HEK293 (cell line): ENCODE data around the gene DYRK4.

Source experiments
- CTCF ChIA-PET: fragments of 350-600 bp; formaldehyde crosslinking; extraction: SDS; loops from one replicate; lab custom pipeline; 2021; ENCODE audit warnings: antibody characterized with exemption; lab: Yijun Ruan, JAX
- POLR2A ChIA-PET: fragments of 300-600 bp; formaldehyde crosslinking; extraction: SDS; loops from one replicate; lab custom pipeline; 2020; ENCODE audit warnings: antibody characterized with exemption, inconsistent platforms; lab: Yijun Ruan, JAX
- H3K27ac ChIP-seq: fragments of 200-500 bp; sonication (Bioruptor generic); 2 replicates; pipeline ENCODE4 v1.5.1; 2014; ENCODE audit warnings: low read depth, low read length, control low read depth, inconsistent platforms; ENCODE audit errors: extremely low read depth
- H3K36me3 ChIP-seq, 2 experiments: fragments of 200-500 bp in 1 of 2; sonication (Bioruptor generic) in 1 of 2; 1 replicate in 1 of 2; 2 replicates in 1 of 2; pipeline ENCODE4 v1.5.1; 2014 to 2017; ENCODE audit warnings: inconsistent platforms in 2 of 2, low read length in 2 of 2; ENCODE audit not compliant: control insufficient read depth in 2 of 2, insufficient read depth in 1 of 2
- H3K4me1 ChIP-seq: fragments of 200-500 bp; sonication (Bioruptor generic); 2 replicates; pipeline ENCODE4 v1.5.1; 2014; ENCODE audit warnings: mild to moderate bottlenecking, low read length, inconsistent platforms; ENCODE audit not compliant: control insufficient read depth, insufficient read depth
- H3K4me3 ChIP-seq: 2 replicates; pipeline ENCODE4 v1.5.1; 2011; ENCODE audit warnings: low read depth, mild to moderate bottlenecking, control low read depth, low read length, moderate library complexity
- H3K9me3 ChIP-seq: fragments of 200-500 bp; sonication (Bioruptor generic); 2 replicates; pipeline ENCODE4 v1.5.1; 2014; ENCODE audit warnings: low read depth, low read length, inconsistent platforms; ENCODE audit not compliant: control insufficient read depth, insufficient read depth
- GLI2 ChIP-seq: fragments of 450-650 bp; formaldehyde crosslinking; IDR thresholded peaks from 2 replicates; pipeline ENCODE4; 2017; ENCODE audit warnings: missing biosample characterization, missing genetic modification characterization, low read depth, borderline replicate concordance
- PRDM1 ChIP-seq: fragments of 450-650 bp; formaldehyde crosslinking; IDR thresholded peaks from 2 replicates; pipeline ENCODE4; 2016; ENCODE audit warnings: missing biosample characterization, missing genetic modification characterization
- SETDB1 ChIP-seq: IDR thresholded peaks from one replicate; pipeline ENCODE4 v1.6.1; 2017; ENCODE audit warnings: mild to moderate bottlenecking, low read length, moderate library complexity, mixed read lengths; ENCODE audit not compliant: insufficient read length
- ZBTB21 ChIP-seq: fragments of 450-650 bp; formaldehyde crosslinking; IDR thresholded peaks from 2 replicates; pipeline ENCODE4 v1.5.1; 2017; ENCODE audit warnings: missing biosample characterization, missing genetic modification characterization
- ZFHX2 ChIP-seq: fragments of 450-650 bp; formaldehyde crosslinking; conservative IDR thresholded peaks from 2 replicates; pipeline ENCODE4 v1.5.1; 2016; ENCODE audit warnings: missing biosample characterization, missing genetic modification characterization
- ZFP41 ChIP-seq: fragments of 450-650 bp; formaldehyde crosslinking; IDR thresholded peaks from 2 replicates; pipeline ENCODE4 v1.5.1; 2016; ENCODE audit warnings: missing biosample characterization, missing genetic modification characterization, borderline replicate concordance
- ZIC2 ChIP-seq: fragments of 450-650 bp; formaldehyde crosslinking; IDR thresholded peaks from 2 replicates; pipeline ENCODE4 v1.5.1; 2016; ENCODE audit warnings: missing biosample characterization, missing genetic modification characterization
- ZNF114 ChIP-seq: fragments of 450-650 bp; formaldehyde crosslinking; IDR thresholded peaks from 2 replicates; pipeline ENCODE4 v1.5.0; 2017; ENCODE audit warnings: missing biosample characterization, missing genetic modification characterization
- ZNF214 ChIP-seq: fragments of 450-650 bp; formaldehyde crosslinking; IDR thresholded peaks from 2 replicates; pipeline ENCODE4 v1.5.1; 2017; ENCODE audit warnings: missing biosample characterization, mild to moderate bottlenecking, missing genetic modification characterization, borderline replicate concordance
- ZNF221 ChIP-seq: fragments of 450-650 bp; formaldehyde crosslinking; IDR thresholded peaks from 2 replicates; pipeline ENCODE4 v1.5.1; 2017; ENCODE audit warnings: missing biosample characterization, missing genetic modification characterization, borderline replicate concordance
- ZNF24 ChIP-seq: fragments of 450-650 bp; formaldehyde crosslinking; IDR thresholded peaks from 2 replicates; pipeline ENCODE4 v1.5.1; 2016; ENCODE audit warnings: missing biosample characterization, missing genetic modification characterization
- ZNF266 ChIP-seq: fragments of 450-650 bp; formaldehyde crosslinking; IDR thresholded peaks from 2 replicates; pipeline ENCODE4 v1.5.1; 2016; ENCODE audit warnings: missing biosample characterization, missing genetic modification characterization, low read depth
- ZNF274 ChIP-seq, 2 experiments: fragments of 200-500 bp in 1 of 2; fragments of 450-650 bp in 1 of 2; sonication (Bioruptor generic) in 1 of 2; formaldehyde crosslinking in 1 of 2; IDR thresholded peaks; 2 replicates each; pipeline versions ENCODE4 v1.5.1 to v1.6.1; 2014 to 2016; ENCODE audit warnings: borderline replicate concordance in 1 of 2, inconsistent platforms in 1 of 2, low read length in 1 of 2, missing biosample characterization in 1 of 2, missing genetic modification characterization in 1 of 2
- ZNF391 ChIP-seq: fragments of 450-650 bp; formaldehyde crosslinking; IDR thresholded peaks from 2 replicates; pipeline ENCODE4 v1.5.1; 2016; ENCODE audit warnings: low read depth, missing biosample characterization, missing genetic modification characterization, borderline replicate concordance
- ZNF488 ChIP-seq: fragments of 450-650 bp; formaldehyde crosslinking; IDR thresholded peaks from 2 replicates; pipeline ENCODE4 v1.5.1; 2016; ENCODE audit warnings: missing biosample characterization, missing genetic modification characterization
- ZNF529 ChIP-seq: fragments of 450-650 bp; formaldehyde crosslinking; IDR thresholded peaks from 2 replicates; pipeline ENCODE4 v1.5.1; 2017; ENCODE audit warnings: missing genetic modification characterization, missing biosample characterization; ENCODE audit not compliant: insufficient replicate concordance
- ZNF626 ChIP-seq: fragments of 450-650 bp; sonication (Bioruptor Pico); formaldehyde crosslinking; IDR thresholded peaks from 2 replicates; pipeline ENCODE4 v1.5.1; 2018; ENCODE audit warnings: missing biosample characterization, missing genetic modification characterization, inconsistent platforms
- ZNF629 ChIP-seq: fragments of 450-650 bp; formaldehyde crosslinking; IDR thresholded peaks from 2 replicates; pipeline ENCODE4 v1.5.1; 2017; ENCODE audit warnings: missing biosample characterization, missing genetic modification characterization
- ZNF654 ChIP-seq: fragments of 450-650 bp; formaldehyde crosslinking; IDR thresholded peaks from 2 replicates; pipeline ENCODE4 v1.5.1; 2016; ENCODE audit warnings: low read depth, missing biosample characterization, missing genetic modification characterization
- ZNF830 ChIP-seq: fragments of 450-650 bp; IDR thresholded peaks from 2 replicates; pipeline ENCODE4 v1.5.0; 2018; ENCODE audit warnings: missing biosample characterization, missing genetic modification characterization, low read depth, mild to moderate bottlenecking, moderate library complexity
- ZSCAN30 ChIP-seq: fragments of 450-650 bp; IDR thresholded peaks from 2 replicates; pipeline ENCODE4 v1.5.1; 2018; ENCODE audit warnings: missing biosample characterization, mild to moderate bottlenecking, missing genetic modification characterization, moderate library complexity
- TF ChIP-seq, protein P1 (sequence below): fragments of 450-650 bp; formaldehyde crosslinking; IDR thresholded peaks from 2 replicates; pipeline ENCODE4 v1.5.1; 2017; ENCODE audit warnings: missing biosample characterization, missing genetic modification characterization
- TF ChIP-seq, protein P2 (sequence below): fragments of 450-650 bp; formaldehyde crosslinking; IDR thresholded peaks from 2 replicates; pipeline ENCODE4 v1.5.1; 2016; ENCODE audit warnings: missing biosample characterization, missing genetic modification characterization

The DYRK4 gene

DNA sequence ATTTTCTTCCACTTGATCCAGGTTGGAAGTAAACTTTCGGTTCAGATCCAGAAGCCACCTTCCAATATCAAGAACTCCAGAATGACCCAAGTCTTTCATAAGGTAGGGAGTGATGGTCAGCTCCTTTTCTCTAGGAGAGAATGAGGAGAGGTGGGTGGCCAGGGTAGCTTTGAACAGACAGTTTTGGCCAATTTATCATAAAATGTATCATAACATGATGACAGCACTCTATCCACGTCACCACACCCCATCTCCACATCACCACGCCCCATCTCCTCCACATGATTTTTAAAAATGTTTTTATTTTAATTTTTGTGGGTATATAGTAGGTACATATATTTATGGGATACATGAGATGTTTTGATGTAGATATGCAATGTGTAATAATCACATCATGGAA is 26.9 kb downstream of the DYRK4 start:
- TF ChIP-seq, protein P1, sequence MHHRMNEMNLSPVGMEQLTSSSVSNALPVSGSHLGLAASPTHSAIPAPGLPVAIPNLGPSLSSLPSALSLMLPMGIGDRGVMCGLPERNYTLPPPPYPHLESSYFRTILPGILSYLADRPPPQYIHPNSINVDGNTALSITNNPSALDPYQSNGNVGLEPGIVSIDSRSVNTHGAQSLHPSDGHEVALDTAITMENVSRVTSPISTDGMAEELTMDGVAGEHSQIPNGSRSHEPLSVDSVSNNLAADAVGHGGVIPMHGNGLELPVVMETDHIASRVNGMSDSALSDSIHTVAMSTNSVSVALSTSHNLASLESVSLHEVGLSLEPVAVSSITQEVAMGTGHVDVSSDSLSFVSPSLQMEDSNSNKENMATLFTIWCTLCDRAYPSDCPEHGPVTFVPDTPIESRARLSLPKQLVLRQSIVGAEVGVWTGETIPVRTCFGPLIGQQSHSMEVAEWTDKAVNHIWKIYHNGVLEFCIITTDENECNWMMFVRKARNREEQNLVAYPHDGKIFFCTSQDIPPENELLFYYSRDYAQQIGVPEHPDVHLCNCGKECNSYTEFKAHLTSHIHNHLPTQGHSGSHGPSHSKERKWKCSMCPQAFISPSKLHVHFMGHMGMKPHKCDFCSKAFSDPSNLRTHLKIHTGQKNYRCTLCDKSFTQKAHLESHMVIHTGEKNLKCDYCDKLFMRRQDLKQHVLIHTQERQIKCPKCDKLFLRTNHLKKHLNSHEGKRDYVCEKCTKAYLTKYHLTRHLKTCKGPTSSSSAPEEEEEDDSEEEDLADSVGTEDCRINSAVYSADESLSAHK (tag by site-specific recombination), result no peak
- Histone ChIP-seq H3K27ac (no peak overlapping the region), H3K9me3 (no peaks in the 10 kb centered on the region), H3K36me3 (no peaks in the 10 kb centered on the region), H3K4me1 (no peaks in the 10 kb centered on the region), H3K4me3 (no peak overlapping the region)
- POLR2A ChIA-PET, result no interaction called here
- CTCF ChIA-PET, result interaction anchor here (0.6 kb wide), 1 partner anchor 268 kb away, joined by 4 read pairs; no protein-coding TSS in a partner anchor

DNA sequence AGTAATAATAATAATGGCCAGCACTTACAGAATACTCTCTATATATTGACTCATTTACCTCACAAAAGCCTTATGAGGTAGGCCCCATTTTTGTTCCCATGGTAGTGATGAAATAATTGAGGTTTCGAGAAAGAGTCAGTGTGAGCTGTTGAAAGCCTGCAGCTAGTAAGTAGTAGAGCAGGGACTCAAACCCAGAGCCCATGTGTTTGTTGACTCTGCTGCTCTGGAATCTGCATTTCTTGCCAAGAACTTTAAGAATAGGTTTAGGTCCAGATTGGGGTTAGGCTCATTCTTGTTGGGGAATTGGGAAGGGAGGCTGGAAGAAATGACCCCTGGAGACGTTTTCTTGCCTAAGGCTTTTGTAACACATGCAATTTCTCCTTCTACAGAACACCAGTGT is 27.9 kb downstream of the DYRK4 start:
- POLR2A ChIA-PET, result no interaction called here
- Histone ChIP-seq H3K4me1 (no peaks in the 10 kb centered on the region), H3K36me3 (no peaks in the 10 kb centered on the region), H3K27ac (no peak overlapping the region), H3K9me3 (no peaks in the 10 kb centered on the region), H3K4me3 (no peak overlapping the region)
- CTCF ChIA-PET, result interaction anchor here (0.6 kb wide), 1 partner anchor 431 kb away, joined by 3 read pairs; no protein-coding TSS in a partner anchor
- no peak for TF ChIP-seq ZNF391 (tag by site-specific recombination)

DNA sequence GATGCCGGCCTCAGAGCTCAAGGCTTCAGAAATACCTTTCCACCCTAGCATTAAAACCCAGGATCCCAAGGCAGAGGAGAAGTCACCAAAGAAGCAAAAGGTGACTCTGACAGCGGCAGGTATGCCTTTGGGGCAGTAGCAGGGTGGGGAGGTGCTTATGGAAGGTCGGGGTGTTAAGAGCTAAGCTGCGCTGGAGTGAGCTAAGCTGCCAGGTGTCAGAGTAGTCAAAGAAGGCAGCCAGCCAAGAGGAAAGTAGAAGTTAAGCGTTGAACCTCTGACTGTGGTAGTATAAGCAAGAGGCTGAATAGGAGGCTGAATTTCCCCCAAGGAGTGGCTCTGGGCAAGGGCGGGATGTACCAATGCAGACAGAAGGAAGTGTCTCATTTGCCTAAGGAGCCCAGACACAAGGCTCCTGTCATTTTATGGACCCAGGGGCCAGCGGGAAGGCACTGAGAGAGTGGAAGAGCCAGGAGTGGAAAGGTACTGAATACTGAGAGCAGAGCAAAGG is 29.2 kb downstream of the DYRK4 start:
- Histone ChIP-seq H3K9me3 (no peaks in the 10 kb centered on the region), H3K4me3 (no peak overlapping the region), H3K27ac (no peak overlapping the region), H3K36me3 (no peaks in the 10 kb centered on the region), H3K4me1 (no peaks in the 10 kb centered on the region)
- CTCF ChIA-PET, result interaction anchor here (0.6 to 2.5 kb wide), 4 partner anchors 14 to 167 kb away, joined by 3 to 18 read pairs (median 3); no protein-coding TSS in a partner anchor
- no peak for TF ChIP-seq ZBTB21 (tag by site-specific recombination)
- TF ChIP-seq ZNF274 (IDR thresholded peaks at IDR 0.05; ENCODE audit: low read length), result no peak
- no peak for TF ChIP-seq ZNF274 (tag by site-specific recombination; IDR thresholded peaks at IDR 0.05; ENCODE audit: borderline replicate concordance)
- TF ChIP-seq ZNF629 (tag by site-specific recombination), result no peak
- no peak for TF ChIP-seq ZNF266
- TF ChIP-seq ZNF488 (tag by site-specific recombination), result no peak
- POLR2A ChIA-PET, result no interaction called here

GRCh38 chr12:4595881-4596280 is 33.9 kb downstream of the DYRK4 start:
- POLR2A ChIA-PET, result no interaction called here
- Histone ChIP-seq H3K4me1 (no peaks in the 10 kb centered on the region), H3K9me3 (no peaks in the 10 kb centered on the region), H3K27ac (no peak overlapping the region), H3K4me3 (no peak overlapping the region), H3K36me3 (no peaks in the 10 kb centered on the region)
- CTCF ChIA-PET, result interaction anchor here (0.7 to 2.4 kb wide), 2 partner anchors 8 to 145 kb away, joined by 3 to 6 read pairs; no protein-coding TSS in a partner anchor
- TF ChIP-seq ZNF114 (tag by site-specific recombination) (no peak), ZNF214 (tag by site-specific recombination) (no peak), ZNF654 (tag by site-specific recombination) (no peak), GLI2 (tag by site-specific recombination) (no peak), PRDM1 (tag by site-specific recombination) (no peak), SETDB1 (no peak), ZFP41 (tag by site-specific recombination) (no peak), ZNF626 (no peak), ZNF529 (tag by site-specific recombination) (no peak), ZNF830 (tag by site-specific recombination) (no peak), ZFHX2 (no peak), ZNF221 (tag by site-specific recombination) (no peak), ZSCAN30 (tag by site-specific recombination) (no peak), ZIC2 (tag by site-specific recombination) (no peak), ZNF24 (tag by site-specific recombination) (no peak), ZNF629 (tag by site-specific recombination) (no peak)
- TF ChIP-seq, protein P2, sequence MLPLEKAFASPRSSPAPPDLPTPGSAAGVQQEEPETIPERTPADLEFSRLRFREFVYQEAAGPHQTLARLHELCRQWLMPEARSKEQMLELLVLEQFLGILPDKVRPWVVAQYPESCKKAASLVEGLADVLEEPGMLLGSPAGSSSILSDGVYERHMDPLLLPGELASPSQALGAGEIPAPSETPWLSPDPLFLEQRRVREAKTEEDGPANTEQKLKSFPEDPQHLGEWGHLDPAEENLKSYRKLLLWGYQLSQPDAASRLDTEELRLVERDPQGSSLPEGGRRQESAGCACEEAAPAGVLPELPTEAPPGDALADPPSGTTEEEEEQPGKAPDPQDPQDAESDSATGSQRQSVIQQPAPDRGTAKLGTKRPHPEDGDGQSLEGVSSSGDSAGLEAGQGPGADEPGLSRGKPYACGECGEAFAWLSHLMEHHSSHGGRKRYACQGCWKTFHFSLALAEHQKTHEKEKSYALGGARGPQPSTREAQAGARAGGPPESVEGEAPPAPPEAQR (tag by site-specific recombination), result no peak
